Myocyte (in vitro differentiated cells): ENCODE data around the gene PTPRE. TPM values are rescaled to one million over a fixed set of nuclear protein-coding genes. Genes with fewer than 3 reads are reported as not detected.
A peak's percentile ranks its signal among the peaks of the same experiment; 100 is the strongest.

Experiments used
- DNase-seq: peaks from one replicate; pipeline ENCODE4 v3.0.0-alpha.2; 2012; ENCODE audit warnings: low read depth
- total RNA-seq: library from RNA; depleted of rRNA; stranded (reverse); fragments of >200 nt; gene quantifications from 2 replicates; pipeline ENCODE4 v1.2.3, GENCODE V29; 2014

Gene PTPRE
- total RNA-seq, 1 donor from 2014 or later = 5.5 TPM

DNA sequence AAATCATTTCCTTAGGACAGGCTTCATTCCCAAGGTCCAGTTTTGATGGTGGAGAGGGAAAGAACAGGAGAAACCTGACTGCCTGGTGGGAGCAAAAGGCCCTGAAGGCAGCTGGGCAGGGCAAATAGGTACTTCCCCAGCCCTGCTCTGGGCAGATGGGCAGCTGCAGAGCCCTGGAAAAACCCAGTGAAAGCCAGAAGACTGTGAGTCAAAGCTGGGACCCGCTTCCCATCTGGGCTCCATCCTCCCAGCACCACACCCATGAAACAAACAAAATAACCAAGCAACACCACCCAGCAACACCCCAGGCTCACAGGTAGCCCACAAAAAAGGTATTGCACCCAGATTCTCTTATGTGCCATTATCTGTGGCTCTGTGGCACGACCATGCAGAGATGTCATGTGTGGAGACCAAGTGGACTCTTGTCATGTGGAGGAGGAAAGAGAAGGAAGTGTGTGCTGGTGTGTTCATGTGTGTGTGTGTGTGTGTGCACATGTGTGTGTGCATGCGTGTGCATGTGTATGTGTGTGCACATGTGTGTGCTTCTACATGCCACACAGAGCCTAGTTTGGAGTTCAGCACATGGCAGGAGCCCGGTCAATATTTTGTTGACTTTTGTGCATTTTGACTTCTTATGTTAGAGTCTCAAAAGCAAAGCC, 24.0 kb upstream of the PTPRE start:
- DNase-seq = no peak

- DNase-seq = no peak
These were observed 23.4 kb upstream of the PTPRE start for GRCh38 chr10:127883516-127883915.

DNA sequence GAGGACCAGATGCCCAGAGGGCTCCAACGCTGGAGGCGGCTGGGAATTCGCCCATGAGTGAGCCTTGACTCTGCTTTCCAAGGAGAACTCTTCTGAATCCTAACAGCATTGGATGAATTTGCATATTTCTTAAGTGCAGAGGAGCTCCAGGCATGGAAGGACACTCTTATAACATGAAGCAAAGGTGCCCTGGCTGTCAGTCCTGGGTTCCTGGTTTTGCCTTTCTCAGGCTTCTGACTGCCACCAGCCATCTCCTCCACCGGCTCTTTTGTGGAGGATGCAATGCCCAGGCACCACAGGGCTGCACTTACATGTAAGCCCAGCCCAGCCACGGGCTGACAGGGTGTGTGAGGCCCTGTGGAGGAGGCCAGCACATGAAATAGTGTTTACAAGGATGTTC, 22.4 kb upstream of the PTPRE start:
- no peak for DNase-seq

- DNase-seq = no peak
These were observed 20.4 kb upstream of the PTPRE start for GRCh38 chr10:127886371-127887051.

GRCh38 chr10:127887541-127888415, 19.1 kb upstream of the PTPRE start:
- no peak for DNase-seq

DNA sequence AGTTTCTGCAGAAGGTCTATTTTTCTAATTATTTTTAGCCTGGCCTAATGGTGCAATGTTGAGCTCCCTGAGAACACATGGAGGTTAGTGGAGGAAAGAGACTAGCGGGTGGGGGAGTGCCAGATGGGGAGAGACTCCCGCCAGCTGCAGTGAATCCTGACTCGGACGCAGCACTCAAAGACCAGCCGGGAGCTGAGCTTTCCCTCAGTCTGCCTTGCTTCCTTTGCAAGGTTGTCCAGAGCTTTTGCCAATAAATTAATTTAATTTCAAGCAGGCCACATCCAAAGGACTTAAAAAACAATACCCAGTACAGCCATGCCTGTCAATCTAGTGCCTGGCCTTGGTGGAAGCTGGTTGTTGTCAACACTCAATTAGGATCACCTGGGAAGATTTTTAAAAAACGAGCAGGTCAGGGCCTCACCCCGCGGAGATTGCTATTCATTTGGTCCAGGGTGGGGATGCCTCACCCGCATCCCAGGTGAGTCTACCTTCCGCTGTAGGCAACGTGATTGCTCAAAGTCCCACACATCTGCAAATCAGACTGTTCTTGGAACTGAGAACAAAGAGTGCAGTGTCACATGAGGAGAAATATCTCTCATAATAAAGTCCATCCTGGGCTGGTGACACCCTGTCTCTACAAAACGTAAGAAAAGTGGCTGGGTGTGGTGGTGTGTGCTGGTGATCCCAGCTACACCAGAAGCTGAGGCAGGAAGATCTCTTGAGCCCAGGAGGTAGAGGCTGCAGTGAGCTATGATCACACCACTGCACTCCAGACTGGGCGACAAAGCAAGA, 18.2 kb upstream of the PTPRE start:
- no peak for DNase-seq

DNA sequence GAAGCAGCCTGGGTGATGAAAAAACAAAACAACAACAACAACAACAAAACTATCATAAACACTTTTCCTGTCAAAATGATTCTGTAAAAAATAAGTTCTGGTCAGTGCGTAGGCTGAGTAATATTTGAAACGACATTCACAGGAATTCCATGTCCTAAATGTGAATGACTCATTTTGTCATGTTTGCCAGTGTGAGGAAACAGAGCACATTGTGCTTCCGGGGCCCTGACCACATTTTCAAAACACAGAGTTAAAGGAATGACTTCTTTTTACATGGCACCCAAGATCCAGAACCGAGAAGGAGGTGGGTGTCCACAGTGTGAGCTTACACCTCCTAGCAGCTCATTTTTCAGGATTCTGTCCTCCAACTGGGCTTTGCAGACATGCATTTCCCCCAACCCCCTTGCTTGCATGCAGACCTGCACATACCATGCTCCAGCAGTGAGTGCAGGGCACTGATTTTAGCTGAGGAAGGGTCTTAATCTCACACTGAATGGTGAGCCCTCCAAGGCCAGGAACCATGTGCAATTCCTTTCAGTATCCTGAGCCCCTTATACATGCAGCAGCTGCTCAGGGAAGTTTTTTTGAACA, 17.2 kb upstream of the PTPRE start:
- DNase-seq = peak; percentile 44

GRCh38 chr10:127890216-127890615, 16.7 kb upstream of the PTPRE start:
- no peak for DNase-seq

DNA sequence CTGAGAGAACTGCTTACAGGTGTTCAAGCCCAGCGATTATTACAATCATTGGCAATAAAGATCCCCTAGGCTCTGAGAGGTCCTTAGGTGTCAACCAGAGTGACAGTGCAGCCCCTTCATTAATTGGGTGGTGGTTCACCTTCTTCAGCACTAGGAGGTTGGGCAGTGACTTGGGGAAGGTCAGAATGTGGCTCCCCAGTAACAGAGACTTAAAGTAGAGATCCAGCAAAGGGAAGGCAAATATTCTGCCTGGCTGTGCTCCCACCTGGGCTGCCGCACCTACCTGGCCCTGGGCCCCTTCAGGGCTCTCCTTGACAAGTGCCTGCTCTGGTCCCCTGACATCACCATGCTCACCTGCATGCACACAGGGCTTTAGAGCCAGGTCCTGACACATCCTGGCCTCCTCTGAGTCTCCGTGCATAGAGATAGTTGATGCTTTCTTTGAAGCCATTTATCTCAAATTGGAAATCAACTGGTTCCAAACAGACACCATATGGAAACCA, 16.0 kb upstream of the PTPRE start:
- no peak for DNase-seq

GRCh38 chr10:127892743-127893142, 14.2 kb upstream of the PTPRE start, which contains the start of gene CLRN3:
Gene CLRN3 (minus strand): TSS chr10:127892941. CDS start chr10:127892784, 157 bp downstream.
- DNase-seq = no peak

DNA sequence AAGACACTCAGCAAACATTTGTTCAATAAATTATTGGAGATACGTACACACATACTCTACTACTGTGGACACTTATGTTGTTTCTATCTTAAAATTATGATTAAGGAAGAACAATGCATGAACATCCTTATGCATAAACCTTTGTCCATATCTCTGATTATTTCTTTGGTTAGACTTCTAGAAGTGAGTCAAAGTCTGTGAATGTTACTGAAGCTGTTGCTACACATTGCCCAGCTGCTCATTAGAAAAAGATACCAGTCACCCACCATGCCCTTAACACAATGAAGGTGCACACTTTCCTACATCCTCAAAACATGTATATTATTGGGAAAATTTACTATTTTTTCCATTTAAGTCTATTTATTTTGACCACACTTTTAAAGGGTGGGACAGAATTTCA, 12.8 kb upstream of the PTPRE start:
- DNase-seq = no peak

DNA sequence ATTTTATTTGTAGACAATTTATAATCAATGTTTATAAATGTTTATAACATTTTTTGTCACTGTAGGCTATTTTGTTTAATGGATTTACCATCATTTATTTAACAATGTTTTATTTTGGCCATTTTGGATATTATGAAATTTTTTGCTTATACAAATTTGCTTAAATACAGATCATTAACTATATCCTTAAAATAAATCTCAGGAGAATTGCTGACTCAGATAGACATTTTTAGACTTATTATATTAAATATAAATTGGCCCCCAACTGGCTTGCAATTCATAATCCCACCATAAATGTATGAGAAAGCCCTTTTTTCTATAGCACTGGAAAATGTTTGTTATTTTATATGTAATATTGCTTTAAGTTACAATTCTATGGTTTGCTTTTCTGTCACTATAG, 10.3 kb upstream of the PTPRE start:
- no peak for DNase-seq

GRCh38 chr10:127897177-127897576, 9.7 kb upstream of the PTPRE start:
- no peak for DNase-seq

DNA sequence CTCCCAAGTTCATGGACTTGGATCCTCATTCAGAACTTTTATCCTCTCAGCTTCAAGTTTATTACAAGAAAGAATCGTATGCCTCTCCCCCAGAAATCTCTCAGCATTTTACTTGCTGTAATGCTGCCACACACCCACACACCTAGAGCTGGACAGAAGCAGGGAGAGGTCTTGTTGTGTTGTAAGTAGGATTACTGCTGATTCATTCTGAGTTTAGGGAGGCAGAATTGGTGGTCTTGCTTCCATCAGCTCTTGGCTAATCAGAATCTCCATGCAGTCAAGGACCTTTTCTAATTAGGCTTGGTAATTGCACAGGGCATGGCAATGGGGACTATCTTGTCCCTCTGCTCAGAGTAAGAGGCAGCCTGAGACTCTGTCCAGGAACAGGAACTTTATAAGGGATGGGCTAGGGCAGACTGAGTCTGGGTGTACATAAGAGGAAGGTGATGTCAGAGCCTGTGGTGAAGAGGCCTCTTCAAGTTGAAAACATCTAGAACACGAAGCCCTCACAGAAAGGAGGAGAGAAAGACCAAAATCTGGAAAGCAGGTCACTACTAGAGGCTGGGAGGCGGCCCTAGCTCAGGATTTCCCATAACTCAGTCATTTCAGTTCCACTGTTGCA, 7.0 kb upstream of the PTPRE start:
- DNase-seq = no peak

- DNase-seq = no peak
These were observed 3.1 kb upstream of the PTPRE start for GRCh38 chr10:127903789-127904188.

DNA sequence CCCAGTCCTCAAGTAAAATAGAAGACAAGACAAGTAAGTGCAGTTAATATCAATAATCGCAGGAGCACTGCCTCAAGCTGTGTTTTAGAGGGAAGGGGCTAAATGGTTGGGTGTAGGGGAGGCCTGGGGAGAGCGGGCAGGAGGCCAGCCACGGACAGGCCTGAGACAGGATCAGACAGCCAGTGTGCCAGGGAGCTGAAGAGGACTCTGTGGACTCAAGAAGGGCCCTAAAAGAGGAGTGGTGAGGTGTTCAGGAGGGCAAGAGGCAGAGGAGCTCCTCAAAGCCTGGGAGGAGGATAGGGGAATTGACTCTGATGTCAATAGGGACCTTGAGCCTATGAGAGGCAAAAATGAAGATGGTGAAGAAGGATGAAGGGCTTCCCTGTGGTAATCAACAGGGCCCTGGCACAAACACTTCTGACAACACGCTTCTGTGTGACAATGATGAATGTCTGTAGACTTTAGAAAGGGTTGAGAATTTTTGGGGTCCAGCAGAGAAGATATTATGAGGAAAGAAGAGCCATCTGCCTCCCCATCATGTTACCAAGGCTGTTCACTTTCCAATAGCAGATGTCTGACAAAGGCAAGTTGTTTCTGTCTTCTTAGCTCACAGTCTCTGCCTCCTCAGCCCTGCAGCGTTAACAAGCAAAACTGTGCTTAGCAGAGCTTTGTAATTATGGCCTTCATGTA, 2.4 kb upstream of the PTPRE start:
- DNase-seq = no peak

GRCh38 chr10:127905001-127905847, 1.7 kb upstream of the PTPRE start:
- DNase-seq = no peak

DNA sequence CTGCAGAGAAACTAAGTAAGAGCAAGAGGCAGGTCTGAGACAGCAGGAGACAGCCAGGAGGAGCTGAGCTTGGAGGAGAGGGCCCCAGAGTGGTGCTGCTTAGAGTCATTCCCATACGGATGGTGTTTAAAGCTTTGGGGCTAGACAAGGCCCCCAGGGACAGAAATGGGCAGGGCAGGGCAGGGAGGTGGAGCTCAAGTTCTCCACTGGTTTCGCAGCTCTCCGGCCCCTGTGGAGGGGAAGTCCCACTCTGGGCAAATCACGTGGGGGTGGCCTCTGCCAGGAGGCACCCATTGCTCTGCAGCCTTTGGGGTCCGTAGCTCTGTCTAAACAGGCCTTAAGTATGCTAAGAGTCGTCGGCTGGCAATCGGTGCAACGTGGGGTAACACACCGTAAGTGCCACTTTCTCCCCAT, 1.0 kb upstream of the PTPRE start:
- no peak for DNase-seq
